Upper lobe of left lung (tissue), 4 donors: Measurements from ENCODE around the gene ALCAM.

Experiments used
- POLR2A ChIP-seq, 4 donors: fragments of 450-650 bp; IDR thresholded peaks; one replicate each; pipeline ENCODE4 v1.5.1; 2016 to 2017; ENCODE audit warnings: antibody characterized with exemption in 4 of 4, mild to moderate bottlenecking in 2 of 4
- POLR2AphosphoS5 ChIP-seq, 2 donors: sonication (generic); formaldehyde crosslinking; IDR thresholded peaks; one replicate each; pipeline ENCODE4 v1.5.1; 2017; ENCODE audit warnings: antibody characterized with exemption in 2 of 2
- TF ChIP-seq, protein P1 (sequence below), 6 experiments: fragments of 450-650 bp in 4 of 6; fragments of 200-600 bp in 2 of 6; sonication (generic) in 2 of 6; IDR thresholded peaks; one replicate each; pipeline ENCODE4 v1.5.1; 2016 to 2019; ENCODE audit warnings: antibody characterized with exemption in 6 of 6

DNA sequence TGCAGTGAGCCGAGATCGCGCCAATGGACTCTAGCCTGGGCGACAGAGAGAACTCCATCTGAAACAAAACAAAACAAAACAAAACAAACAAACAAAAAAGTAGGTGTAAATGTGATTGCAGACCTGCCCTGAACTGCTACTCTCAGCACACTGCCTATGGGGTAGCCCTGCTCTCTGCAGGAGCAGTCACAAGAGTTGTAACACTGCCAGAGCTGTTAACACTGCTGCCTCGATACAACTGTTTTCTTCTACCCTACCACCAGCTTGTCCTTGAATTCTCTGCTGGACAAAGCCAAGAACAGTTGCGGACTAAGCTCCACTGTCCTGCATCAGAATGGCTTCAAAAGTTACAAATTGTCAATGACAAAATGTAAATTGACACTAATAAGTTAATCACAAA is 89.3 kb downstream of the ALCAM start:
- TF ChIP-seq, protein P1, sequence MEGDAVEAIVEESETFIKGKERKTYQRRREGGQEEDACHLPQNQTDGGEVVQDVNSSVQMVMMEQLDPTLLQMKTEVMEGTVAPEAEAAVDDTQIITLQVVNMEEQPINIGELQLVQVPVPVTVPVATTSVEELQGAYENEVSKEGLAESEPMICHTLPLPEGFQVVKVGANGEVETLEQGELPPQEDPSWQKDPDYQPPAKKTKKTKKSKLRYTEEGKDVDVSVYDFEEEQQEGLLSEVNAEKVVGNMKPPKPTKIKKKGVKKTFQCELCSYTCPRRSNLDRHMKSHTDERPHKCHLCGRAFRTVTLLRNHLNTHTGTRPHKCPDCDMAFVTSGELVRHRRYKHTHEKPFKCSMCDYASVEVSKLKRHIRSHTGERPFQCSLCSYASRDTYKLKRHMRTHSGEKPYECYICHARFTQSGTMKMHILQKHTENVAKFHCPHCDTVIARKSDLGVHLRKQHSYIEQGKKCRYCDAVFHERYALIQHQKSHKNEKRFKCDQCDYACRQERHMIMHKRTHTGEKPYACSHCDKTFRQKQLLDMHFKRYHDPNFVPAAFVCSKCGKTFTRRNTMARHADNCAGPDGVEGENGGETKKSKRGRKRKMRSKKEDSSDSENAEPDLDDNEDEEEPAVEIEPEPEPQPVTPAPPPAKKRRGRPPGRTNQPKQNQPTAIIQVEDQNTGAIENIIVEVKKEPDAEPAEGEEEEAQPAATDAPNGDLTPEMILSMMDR (IDR thresholded peaks at IDR 0.05): no peak
- TF ChIP-seq POLR2A (IDR thresholded peaks at IDR 0.05) (no peak), POLR2AphosphoS5 (IDR thresholded peaks at IDR 0.05) (no peak)
